A549 (cell line): Measurements from ENCODE around the gene LYZL6.

Source experiments
- EHF ChIP-seq: fragments of 250-450 bp; sonication (Bioruptor Pico); IDR thresholded peaks from 2 replicates; pipeline ENCODE4 v1.5.0; 2020; ENCODE audit warnings: mild to moderate bottlenecking
- EP300 ChIP-seq, 2 experiments: fragments of >200 bp; sonication (Bioruptor Twin); formaldehyde crosslinking; IDR thresholded peaks; 2 replicates in 1 of 2; 3 replicates in 1 of 2; pipeline ENCODE4 v1.6.1; 2016 to 2017
- FOSL2 ChIP-seq, 2 experiments: fragments of 450-650 bp in 1 of 2; fragments of >200 bp in 1 of 2; sonication (Bioruptor Twin) in 1 of 2; formaldehyde crosslinking; IDR thresholded peaks; 2 replicates each; pipeline versions ENCODE4 v1.5.0 to v1.6.1; 2016 to 2020; ENCODE audit warnings: mild to moderate bottlenecking in 1 of 2, moderate library complexity in 1 of 2
- MAZ ChIP-seq: fragments of 150-350 bp; IDR thresholded peaks from 2 replicates; pipeline ENCODE4 v1.6.1; 2014; ENCODE audit warnings: antibody characterized with exemption, low read depth, low read length, borderline replicate concordance
- POLR2A ChIP-seq: IDR thresholded peaks from 2 replicates; pipeline ENCODE4 v1.6.1; 2012; ENCODE audit warnings: mild to moderate bottlenecking, low read length
- TF ChIP-seq, protein P1 (sequence below): fragments of >200 bp; sonication (Bioruptor Twin); formaldehyde crosslinking; IDR thresholded peaks from 3 replicates; pipeline ENCODE4 v1.5.1; 2016
- TF ChIP-seq, protein P2 (sequence below): fragments of >200 bp; sonication (Bioruptor Twin); formaldehyde crosslinking; IDR thresholded peaks from 2 replicates; pipeline ENCODE4 v1.6.1; 2016
- TF ChIP-seq, protein P3 (sequence below): IDR thresholded peaks from 2 replicates; pipeline ENCODE4 v1.6.1; 2012

DNA sequence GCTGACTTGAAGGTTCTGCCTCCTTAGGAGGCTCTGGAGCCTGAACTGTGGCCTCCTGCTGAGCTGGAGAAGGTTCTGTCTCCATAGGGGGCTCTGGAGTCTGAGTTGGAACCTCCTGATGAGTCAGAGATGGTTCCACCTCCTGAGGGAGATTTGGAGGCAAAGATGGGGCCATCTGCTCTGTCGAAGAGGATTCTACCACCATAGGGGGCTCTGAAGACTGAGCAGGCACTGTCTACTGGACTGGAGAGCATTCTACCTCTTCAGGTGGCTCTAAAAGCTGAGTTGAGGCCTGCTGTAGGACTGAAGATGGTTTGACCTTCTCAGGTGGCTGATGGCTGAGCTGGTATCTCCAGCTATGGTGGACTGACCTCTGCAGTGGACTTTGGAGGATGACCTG, 29.2 kb downstream of the LYZL6 start:
- no peak for TF ChIP-seq FOSL2 (IDR thresholded peaks at IDR 0.05)
- TF ChIP-seq FOSL2 (CRISPR knock-in tag; IDR thresholded peaks at IDR 0.05): no peak
- TF ChIP-seq, protein P1, sequence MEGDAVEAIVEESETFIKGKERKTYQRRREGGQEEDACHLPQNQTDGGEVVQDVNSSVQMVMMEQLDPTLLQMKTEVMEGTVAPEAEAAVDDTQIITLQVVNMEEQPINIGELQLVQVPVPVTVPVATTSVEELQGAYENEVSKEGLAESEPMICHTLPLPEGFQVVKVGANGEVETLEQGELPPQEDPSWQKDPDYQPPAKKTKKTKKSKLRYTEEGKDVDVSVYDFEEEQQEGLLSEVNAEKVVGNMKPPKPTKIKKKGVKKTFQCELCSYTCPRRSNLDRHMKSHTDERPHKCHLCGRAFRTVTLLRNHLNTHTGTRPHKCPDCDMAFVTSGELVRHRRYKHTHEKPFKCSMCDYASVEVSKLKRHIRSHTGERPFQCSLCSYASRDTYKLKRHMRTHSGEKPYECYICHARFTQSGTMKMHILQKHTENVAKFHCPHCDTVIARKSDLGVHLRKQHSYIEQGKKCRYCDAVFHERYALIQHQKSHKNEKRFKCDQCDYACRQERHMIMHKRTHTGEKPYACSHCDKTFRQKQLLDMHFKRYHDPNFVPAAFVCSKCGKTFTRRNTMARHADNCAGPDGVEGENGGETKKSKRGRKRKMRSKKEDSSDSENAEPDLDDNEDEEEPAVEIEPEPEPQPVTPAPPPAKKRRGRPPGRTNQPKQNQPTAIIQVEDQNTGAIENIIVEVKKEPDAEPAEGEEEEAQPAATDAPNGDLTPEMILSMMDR: no peak
- no peak for TF ChIP-seq MAZ
- no peak for TF ChIP-seq EHF
- TF ChIP-seq, protein P2, sequence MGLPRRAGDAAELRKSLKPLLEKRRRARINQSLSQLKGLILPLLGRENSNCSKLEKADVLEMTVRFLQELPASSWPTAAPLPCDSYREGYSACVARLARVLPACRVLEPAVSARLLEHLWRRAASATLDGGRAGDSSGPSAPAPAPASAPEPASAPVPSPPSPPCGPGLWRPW: no peak
- TF ChIP-seq, protein P3, sequence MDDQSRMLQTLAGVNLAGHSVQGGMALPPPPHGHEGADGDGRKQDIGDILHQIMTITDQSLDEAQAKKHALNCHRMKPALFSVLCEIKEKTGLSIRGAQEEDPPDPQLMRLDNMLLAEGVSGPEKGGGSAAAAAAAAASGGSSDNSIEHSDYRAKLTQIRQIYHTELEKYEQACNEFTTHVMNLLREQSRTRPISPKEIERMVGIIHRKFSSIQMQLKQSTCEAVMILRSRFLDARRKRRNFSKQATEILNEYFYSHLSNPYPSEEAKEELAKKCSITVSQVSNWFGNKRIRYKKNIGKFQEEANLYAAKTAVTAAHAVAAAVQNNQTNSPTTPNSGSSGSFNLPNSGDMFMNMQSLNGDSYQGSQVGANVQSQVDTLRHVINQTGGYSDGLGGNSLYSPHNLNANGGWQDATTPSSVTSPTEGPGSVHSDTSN: no peak
- no peak for TF ChIP-seq POLR2A
- no peak for TF ChIP-seq EP300 (IDR thresholded peaks at IDR 0.05)
